ENCODE data around the gene DHFR.

Gene DHFR

DNA sequence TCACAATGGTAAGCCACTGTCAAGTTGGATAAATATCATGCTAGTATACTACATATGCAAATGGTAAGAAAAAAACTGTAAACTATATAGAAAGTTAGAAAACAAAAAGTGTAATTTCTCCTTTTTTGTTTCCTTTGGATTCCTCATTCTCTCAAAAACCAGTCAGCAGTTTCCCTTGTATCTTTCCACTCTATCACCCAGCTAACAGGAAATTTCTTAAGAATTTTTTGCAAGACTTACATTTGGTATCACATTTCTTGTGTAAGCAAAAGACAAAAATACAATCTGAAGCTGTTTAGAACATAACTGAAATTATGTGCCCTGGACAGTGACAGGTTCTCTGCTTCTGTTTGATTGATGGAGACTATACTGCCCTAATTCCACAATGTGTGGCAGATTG lies 25.5 kb downstream of the DHFR start:
- ATAC-seq = no peak
- TF ChIP-seq ZNF8 (CRISPR knock-in tag; IDR thresholded peaks at IDR 0.05) = no peak
- TF ChIP-seq PATZ1 (CRISPR knock-in tag; IDR thresholded peaks at IDR 0.05; ENCODE audit: borderline replicate concordance) = no peak
- TF ChIP-seq, protein P1, sequence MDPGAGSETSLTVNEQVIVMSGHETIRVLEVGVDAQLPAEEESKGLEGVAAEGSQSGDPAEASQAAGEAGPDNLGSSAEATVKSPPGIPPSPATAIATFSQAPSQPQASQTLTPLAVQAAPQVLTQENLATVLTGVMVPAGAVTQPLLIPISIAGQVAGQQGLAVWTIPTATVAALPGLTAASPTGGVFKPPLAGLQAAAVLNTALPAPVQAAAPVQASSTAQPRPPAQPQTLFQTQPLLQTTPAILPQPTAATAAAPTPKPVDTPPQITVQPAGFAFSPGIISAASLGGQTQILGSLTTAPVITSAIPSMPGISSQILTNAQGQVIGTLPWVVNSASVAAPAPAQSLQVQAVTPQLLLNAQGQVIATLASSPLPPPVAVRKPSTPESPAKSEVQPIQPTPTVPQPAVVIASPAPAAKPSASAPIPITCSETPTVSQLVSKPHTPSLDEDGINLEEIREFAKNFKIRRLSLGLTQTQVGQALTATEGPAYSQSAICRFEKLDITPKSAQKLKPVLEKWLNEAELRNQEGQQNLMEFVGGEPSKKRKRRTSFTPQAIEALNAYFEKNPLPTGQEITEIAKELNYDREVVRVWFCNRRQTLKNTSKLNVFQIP (CRISPR knock-in tag; IDR thresholded peaks at IDR 0.05; ENCODE audit: borderline replicate concordance, low read depth) = no peak
- no peak for TF ChIP-seq TOX (CRISPR knock-in tag; IDR thresholded peaks at IDR 0.05; ENCODE audit: borderline replicate concordance)
- no peak for TF ChIP-seq ISL1 (CRISPR knock-in tag; IDR thresholded peaks at IDR 0.05)
- no peak for TF ChIP-seq RARB (CRISPR knock-in tag; IDR thresholded peaks at IDR 0.05)
- TF ChIP-seq ZC3H10 (CRISPR knock-in tag; IDR thresholded peaks at IDR 0.05) = no peak
- no peak for TF ChIP-seq OSR1 (CRISPR knock-in tag; IDR thresholded peaks at IDR 0.05)
- TF ChIP-seq ESRRG (CRISPR knock-in tag; IDR thresholded peaks at IDR 0.05) = no peak
- no peak for TF ChIP-seq SNAI2 (CRISPR knock-in tag; IDR thresholded peaks at IDR 0.05)
- TF ChIP-seq, protein P2, sequence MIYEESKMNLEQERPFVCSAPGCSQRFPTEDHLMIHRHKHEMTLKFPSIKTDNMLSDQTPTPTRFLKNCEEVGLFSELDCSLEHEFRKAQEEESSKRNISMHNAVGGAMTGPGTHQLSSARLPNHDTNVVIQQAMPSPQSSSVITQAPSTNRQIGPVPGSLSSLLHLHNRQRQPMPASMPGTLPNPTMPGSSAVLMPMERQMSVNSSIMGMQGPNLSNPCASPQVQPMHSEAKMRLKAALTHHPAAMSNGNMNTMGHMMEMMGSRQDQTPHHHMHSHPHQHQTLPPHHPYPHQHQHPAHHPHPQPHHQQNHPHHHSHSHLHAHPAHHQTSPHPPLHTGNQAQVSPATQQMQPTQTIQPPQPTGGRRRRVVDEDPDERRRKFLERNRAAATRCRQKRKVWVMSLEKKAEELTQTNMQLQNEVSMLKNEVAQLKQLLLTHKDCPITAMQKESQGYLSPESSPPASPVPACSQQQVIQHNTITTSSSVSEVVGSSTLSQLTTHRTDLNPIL (CRISPR knock-in tag; IDR thresholded peaks at IDR 0.05; ENCODE audit: low read depth) = no peak
- no peak for TF ChIP-seq ZFP30 (CRISPR knock-in tag; IDR thresholded peaks at IDR 0.05)
- TF ChIP-seq ZNF70 (CRISPR knock-in tag; IDR thresholded peaks at IDR 0.05) = no peak
- TF ChIP-seq, protein P3, sequence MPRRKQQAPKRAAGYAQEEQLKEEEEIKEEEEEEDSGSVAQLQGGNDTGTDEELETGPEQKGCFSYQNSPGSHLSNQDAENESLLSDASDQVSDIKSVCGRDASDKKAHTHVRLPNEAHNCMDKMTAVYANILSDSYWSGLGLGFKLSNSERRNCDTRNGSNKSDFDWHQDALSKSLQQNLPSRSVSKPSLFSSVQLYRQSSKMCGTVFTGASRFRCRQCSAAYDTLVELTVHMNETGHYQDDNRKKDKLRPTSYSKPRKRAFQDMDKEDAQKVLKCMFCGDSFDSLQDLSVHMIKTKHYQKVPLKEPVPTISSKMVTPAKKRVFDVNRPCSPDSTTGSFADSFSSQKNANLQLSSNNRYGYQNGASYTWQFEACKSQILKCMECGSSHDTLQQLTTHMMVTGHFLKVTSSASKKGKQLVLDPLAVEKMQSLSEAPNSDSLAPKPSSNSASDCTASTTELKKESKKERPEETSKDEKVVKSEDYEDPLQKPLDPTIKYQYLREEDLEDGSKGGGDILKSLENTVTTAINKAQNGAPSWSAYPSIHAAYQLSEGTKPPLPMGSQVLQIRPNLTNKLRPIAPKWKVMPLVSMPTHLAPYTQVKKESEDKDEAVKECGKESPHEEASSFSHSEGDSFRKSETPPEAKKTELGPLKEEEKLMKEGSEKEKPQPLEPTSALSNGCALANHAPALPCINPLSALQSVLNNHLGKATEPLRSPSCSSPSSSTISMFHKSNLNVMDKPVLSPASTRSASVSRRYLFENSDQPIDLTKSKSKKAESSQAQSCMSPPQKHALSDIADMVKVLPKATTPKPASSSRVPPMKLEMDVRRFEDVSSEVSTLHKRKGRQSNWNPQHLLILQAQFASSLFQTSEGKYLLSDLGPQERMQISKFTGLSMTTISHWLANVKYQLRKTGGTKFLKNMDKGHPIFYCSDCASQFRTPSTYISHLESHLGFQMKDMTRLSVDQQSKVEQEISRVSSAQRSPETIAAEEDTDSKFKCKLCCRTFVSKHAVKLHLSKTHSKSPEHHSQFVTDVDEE (CRISPR knock-in tag; IDR thresholded peaks at IDR 0.05) = no peak

- TF ChIP-seq PPARA (CRISPR knock-in tag; IDR thresholded peaks at IDR 0.05; ENCODE audit: borderline replicate concordance) (no peak), OSR1 (CRISPR knock-in tag; IDR thresholded peaks at IDR 0.05) (no peak), ZC3H10 (CRISPR knock-in tag; IDR thresholded peaks at IDR 0.05) (no peak), ZFP30 (CRISPR knock-in tag; IDR thresholded peaks at IDR 0.05) (no peak), ISL1 (CRISPR knock-in tag; IDR thresholded peaks at IDR 0.05) (no peak), ZFP3 (CRISPR knock-in tag; IDR thresholded peaks at IDR 0.05) (no peak), SNAI2 (CRISPR knock-in tag; IDR thresholded peaks at IDR 0.05) (no peak), ZNF565 (CRISPR knock-in tag; conservative IDR thresholded peaks at IDR 0.05; ENCODE audit: low read depth) (no peak), PATZ1 (CRISPR knock-in tag; IDR thresholded peaks at IDR 0.05; ENCODE audit: borderline replicate concordance) (no peak), CSDC2 (CRISPR knock-in tag; IDR thresholded peaks at IDR 0.05) (no peak)
- TF ChIP-seq, protein P3 (CRISPR knock-in tag; IDR thresholded peaks at IDR 0.05) = no peak
- TF ChIP-seq, protein P2 (CRISPR knock-in tag; IDR thresholded peaks at IDR 0.05; ENCODE audit: low read depth) = no peak
- TF ChIP-seq, protein P1 (CRISPR knock-in tag; IDR thresholded peaks at IDR 0.05; ENCODE audit: borderline replicate concordance, low read depth) = no peak
Measured at GRCh38 chr5:80625230-80625629, 29.6 kb downstream of the DHFR start.

More at GRCh38 chr5:80625230-80625629, 29.6 kb downstream of the DHFR start:
- no peak for ATAC-seq
